Measurements from ENCODE around the gene DMPK. TPM values are rescaled to one million over a fixed set of nuclear protein-coding genes. Genes with fewer than 3 reads are reported as not detected.

Gene DMPK
- total and polyA plus RNA-seq, 9 of the 15 experiments (the other 6 are each of a cell fraction or from before 2014, with no cell fraction given): 0.24 to 31.3 (median 7.3) TPM

DNA sequence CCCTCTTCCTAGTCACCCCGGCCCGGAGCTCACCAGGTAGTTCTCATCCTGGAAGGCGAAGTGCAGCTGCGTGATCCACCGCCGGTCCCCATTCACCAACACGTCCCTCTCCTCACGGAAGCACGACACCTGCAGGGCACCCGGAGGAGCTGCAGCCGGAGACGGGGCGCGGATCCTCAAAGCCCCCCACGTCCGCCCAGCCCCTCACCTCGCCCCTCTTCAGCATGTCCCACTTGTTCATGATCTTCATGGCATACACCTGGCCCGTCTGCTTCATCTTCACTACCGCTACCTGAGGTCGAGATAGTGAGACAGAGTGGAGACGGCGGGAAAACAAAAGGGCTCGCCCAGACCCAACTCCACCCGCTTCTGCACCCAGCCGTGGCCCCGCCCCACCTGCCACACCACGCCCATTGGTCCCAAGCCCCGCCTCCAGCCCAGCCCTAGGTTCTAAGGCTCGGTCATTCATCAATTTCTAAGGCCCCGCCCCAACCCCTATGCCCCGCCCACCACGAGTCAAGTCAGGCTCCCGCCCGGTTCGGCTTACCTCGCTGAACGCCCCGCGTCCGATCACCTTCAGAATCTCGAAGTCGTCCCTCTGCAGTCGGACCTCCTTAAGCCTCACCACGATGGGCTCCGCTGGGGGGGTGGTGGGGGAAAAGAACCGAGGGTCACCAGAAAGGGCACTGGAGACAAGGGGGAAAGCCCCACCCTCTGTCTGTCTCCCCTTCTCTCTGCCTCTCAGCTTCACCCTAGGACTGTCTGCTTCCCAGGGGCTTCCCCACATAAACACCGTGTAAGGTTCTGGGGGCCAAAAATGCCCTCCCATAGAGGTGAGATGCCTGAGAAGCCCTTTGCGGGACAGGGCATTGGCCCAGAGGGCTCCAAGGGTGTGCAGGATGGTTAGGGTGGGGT is 2.8 kb downstream of the DMPK start (continued):
- TF ChIP-seq, protein P1, sequence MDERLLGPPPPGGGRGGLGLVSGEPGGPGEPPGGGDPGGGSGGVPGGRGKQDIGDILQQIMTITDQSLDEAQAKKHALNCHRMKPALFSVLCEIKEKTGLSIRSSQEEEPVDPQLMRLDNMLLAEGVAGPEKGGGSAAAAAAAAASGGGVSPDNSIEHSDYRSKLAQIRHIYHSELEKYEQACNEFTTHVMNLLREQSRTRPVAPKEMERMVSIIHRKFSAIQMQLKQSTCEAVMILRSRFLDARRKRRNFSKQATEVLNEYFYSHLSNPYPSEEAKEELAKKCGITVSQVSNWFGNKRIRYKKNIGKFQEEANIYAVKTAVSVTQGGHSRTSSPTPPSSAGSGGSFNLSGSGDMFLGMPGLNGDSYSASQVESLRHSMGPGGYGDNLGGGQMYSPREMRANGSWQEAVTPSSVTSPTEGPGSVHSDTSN (CRISPR knock-in tag; IDR thresholded peaks at IDR 0.05; ENCODE audit: low read depth): peak; percentile 18; the same call in 1 of the 2 replicates
- TF ChIP-seq, protein P1 (tag; conservative IDR thresholded peaks at IDR 0.05; ENCODE audit: low read depth): peak; percentile 75
- TF ChIP-seq IFI16 (CRISPR knock-in tag; IDR thresholded peaks at IDR 0.05): no peak
- no peak for TF ChIP-seq PURB (CRISPR knock-in tag; IDR thresholded peaks at IDR 0.05; ENCODE audit: low read depth)
- TF ChIP-seq FOXM1 (IDR thresholded peaks at IDR 0.05; ENCODE audit: low read depth): no peak
- no peak for TF ChIP-seq FOXM1 (CRISPR knock-in tag; IDR thresholded peaks at IDR 0.05; ENCODE audit: low read depth)
- TF ChIP-seq HEY1 (CRISPR knock-in tag; IDR thresholded peaks at IDR 0.05; ENCODE audit: borderline replicate concordance): no peak
- TF ChIP-seq RBM14 (IDR thresholded peaks at IDR 0.05; ENCODE audit: borderline replicate concordance, insufficient read depth, low read depth, low read length): no peak
- peak; percentile 62; the same call in 1 of the 2 replicates for TF ChIP-seq ERF (CRISPR knock-in tag; IDR thresholded peaks at IDR 0.05)
- TF ChIP-seq NCOA4 (IDR thresholded peaks at IDR 0.05; ENCODE audit: partially characterized antibody): no peak
- TF ChIP-seq, protein P2, sequence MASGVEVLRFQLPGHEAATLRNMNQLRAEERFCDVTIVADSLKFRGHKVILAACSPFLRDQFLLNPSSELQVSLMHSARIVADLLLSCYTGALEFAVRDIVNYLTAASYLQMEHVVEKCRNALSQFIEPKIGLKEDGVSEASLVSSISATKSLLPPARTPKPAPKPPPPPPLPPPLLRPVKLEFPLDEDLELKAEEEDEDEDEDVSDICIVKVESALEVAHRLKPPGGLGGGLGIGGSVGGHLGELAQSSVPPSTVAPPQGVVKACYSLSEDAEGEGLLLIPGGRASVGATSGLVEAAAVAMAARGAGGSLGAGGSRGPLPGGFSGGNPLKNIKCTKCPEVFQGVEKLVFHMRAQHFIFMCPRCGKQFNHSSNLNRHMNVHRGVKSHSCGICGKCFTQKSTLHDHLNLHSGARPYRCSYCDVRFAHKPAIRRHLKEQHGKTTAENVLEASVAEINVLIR (CRISPR knock-in tag; IDR thresholded peaks at IDR 0.05): no peak
- TF ChIP-seq ELF1 (tag; IDR thresholded peaks at IDR 0.05): no peak
- TF ChIP-seq SMC3 (conservative IDR thresholded peaks at IDR 0.05; ENCODE audit: insufficient read depth, low read depth, low read length): peak; percentile 63; the same call in 1 of the 2 replicates
- TF ChIP-seq BRD9 (IDR thresholded peaks at IDR 0.05; ENCODE audit: low read depth, partially characterized antibody): no peak
- TF ChIP-seq TCF7 (IDR thresholded peaks at IDR 0.05; ENCODE audit: borderline replicate concordance): no peak
- no peak for TF ChIP-seq SRSF1 (IDR thresholded peaks at IDR 0.05; ENCODE audit: low read depth, low read length)
- TF ChIP-seq, protein P3, sequence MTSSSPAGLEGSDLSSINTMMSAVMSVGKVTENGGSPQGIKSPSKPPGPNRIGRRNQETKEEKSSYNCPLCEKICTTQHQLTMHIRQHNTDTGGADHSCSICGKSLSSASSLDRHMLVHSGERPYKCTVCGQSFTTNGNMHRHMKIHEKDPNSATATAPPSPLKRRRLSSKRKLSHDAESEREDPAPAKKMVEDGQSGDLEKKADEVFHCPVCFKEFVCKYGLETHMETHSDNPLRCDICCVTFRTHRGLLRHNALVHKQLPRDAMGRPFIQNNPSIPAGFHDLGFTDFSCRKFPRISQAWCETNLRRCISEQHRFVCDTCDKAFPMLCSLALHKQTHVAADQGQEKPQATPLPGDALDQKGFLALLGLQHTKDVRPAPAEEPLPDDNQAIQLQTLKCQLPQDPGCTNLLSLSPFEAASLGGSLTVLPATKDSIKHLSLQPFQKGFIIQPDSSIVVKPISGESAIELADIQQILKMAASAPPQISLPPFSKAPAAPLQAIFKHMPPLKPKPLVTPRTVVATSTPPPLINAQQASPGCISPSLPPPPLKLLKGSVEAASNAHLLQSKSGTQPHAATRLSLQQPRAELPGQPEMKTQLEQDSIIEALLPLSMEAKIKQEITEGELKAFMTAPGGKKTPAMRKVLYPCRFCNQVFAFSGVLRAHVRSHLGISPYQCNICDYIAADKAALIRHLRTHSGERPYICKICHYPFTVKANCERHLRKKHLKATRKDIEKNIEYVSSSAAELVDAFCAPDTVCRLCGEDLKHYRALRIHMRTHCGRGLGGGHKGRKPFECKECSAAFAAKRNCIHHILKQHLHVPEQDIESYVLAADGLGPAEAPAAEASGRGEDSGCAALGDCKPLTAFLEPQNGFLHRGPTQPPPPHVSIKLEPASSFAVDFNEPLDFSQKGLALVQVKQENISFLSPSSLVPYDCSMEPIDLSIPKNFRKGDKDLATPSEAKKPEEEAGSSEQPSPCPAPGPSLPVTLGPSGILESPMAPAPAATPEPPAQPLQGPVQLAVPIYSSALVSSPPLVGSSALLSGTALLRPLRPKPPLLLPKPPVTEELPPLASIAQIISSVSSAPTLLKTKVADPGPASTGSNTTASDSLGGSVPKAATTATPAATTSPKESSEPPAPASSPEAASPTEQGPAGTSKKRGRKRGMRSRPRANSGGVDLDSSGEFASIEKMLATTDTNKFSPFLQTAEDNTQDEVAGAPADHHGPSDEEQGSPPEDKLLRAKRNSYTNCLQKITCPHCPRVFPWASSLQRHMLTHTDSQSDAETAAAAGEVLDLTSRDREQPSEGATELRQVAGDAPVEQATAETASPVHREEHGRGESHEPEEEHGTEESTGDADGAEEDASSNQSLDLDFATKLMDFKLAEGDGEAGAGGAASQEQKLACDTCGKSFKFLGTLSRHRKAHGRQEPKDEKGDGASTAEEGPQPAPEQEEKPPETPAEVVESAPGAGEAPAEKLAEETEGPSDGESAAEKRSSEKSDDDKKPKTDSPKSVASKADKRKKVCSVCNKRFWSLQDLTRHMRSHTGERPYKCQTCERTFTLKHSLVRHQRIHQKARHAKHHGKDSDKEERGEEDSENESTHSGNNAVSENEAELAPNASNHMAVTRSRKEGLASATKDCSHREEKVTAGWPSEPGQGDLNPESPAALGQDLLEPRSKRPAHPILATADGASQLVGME (CRISPR knock-in tag; IDR thresholded peaks at IDR 0.05): no peak
- no peak for TF ChIP-seq ZNF431 (CRISPR knock-in tag; IDR thresholded peaks at IDR 0.05)

Data from K562 (cell line).